Fibroblast of lung (primary cell): Measurements from ENCODE around the gene KLHL2. TPM values are rescaled to one million over a fixed set of nuclear protein-coding genes. Genes with fewer than 3 reads are reported as not detected.
"Not testable (repeated sequence)": the region's sequence is repeated elsewhere in the genome, so short reads cannot be mapped to it uniquely, and the experiment has no call there.

Source experiments
- DNase-seq, 2 donors: peaks; one replicate each; pipeline versions ENCODE4 v3.0.0 to v3.0.0-alpha.2; 2010; ENCODE audit warnings: low read depth in 2 of 2
- H2AFZ ChIP-seq: 2 replicates; pipeline ENCODE4 v1.5.1; 2012; ENCODE audit warnings: low read length, control low read depth, inconsistent platforms
- H3K27ac ChIP-seq: 2 replicates; pipeline ENCODE4 v1.5.1; 2011; ENCODE audit warnings: low read length, control low read depth; ENCODE audit not compliant: insufficient read depth
- H3K27me3 ChIP-seq: 2 replicates; pipeline ENCODE4 v1.5.1; 2011; ENCODE audit warnings: mild to moderate bottlenecking, low read length; ENCODE audit not compliant: control insufficient read depth, insufficient read depth
- H3K36me3 ChIP-seq: 2 replicates; pipeline ENCODE4 v1.5.1; 2011; ENCODE audit warnings: low read length; ENCODE audit not compliant: control insufficient read depth, insufficient read depth
- H3K4me1 ChIP-seq: 2 replicates; pipeline ENCODE4 v1.5.1; 2011; ENCODE audit warnings: low read length; ENCODE audit not compliant: control insufficient read depth, insufficient read depth; ENCODE audit errors: extremely low read depth
- H3K4me2 ChIP-seq: 2 replicates; pipeline ENCODE4 v1.5.1; 2011; ENCODE audit warnings: low read length, control low read depth; ENCODE audit not compliant: insufficient read depth; ENCODE audit errors: extremely low read depth
- H3K4me3 ChIP-seq, 4 experiments: fragments of 200-600 bp in 1 of 4; sonication (generic) in 1 of 4; replicated peaks in 1 of 4; 2 replicates each; pipeline ENCODE4 v1.5.1; 2011 to 2016; ENCODE audit warnings: low read length in 4 of 4, low read depth in 3 of 4, mild to moderate bottlenecking in 3 of 4, control low read depth in 2 of 4, inconsistent platforms in 1 of 4, mixed read lengths in 1 of 4; ENCODE audit not compliant: insufficient read depth in 1 of 4; ENCODE audit errors: control extremely low read depth in 1 of 4
- H3K79me2 ChIP-seq: 2 replicates; pipeline ENCODE4 v1.5.1; 2012; ENCODE audit warnings: mild to moderate bottlenecking, low read length, inconsistent platforms; ENCODE audit not compliant: control insufficient read depth, insufficient read depth
- H3K9ac ChIP-seq: 2 replicates; pipeline ENCODE4 v1.5.1; 2011; ENCODE audit warnings: mild to moderate bottlenecking, low read length, control low read depth; ENCODE audit not compliant: insufficient read depth
- H3K9me3 ChIP-seq: 2 replicates; pipeline ENCODE4 v1.5.1; 2012; ENCODE audit warnings: low read depth, low read length; ENCODE audit not compliant: control insufficient read depth, insufficient read depth
- H4K20me1 ChIP-seq: 2 replicates; pipeline ENCODE4 v1.5.1; 2011; ENCODE audit warnings: low read length; ENCODE audit not compliant: control insufficient read depth, insufficient read depth; ENCODE audit errors: extremely low read depth
- EZH2 ChIP-seq: IDR thresholded peaks from 2 replicates; pipeline ENCODE4 v1.5.1; 2012; ENCODE audit warnings: low read length, control low read depth, mild to moderate bottlenecking; ENCODE audit errors: missing control alignments
- polyA plus RNA-seq, 2 donors: library from polyadenylated mRNA; depleted of rRNA in 1 of 2; stranded (reverse) in 1 of 2; unstranded in 1 of 2; fragments of >200 nt; gene quantifications; 2 replicates each; pipeline ENCODE4 v1.2.1, GENCODE V29; 2011 to 2012; ENCODE audit warnings: missing spikeins in 1 of 2
- total RNA-seq: library from RNA; depleted of rRNA; stranded (reverse); fragments of >200 nt; gene quantifications from 2 replicates; pipeline ENCODE4 v1.2.1, GENCODE V29; 2014
- TF ChIP-seq, protein P1 (sequence below), 2 donors: IDR thresholded peaks in 1 of 2; conservative IDR thresholded peaks in 1 of 2; 1 replicate in 1 of 2; 2 replicates in 1 of 2; pipeline ENCODE4 v1.5.1; 2011 to 2012; ENCODE audit warnings: low read length in 2 of 2, control low read depth in 1 of 2, inconsistent platforms in 1 of 2, low read depth in 1 of 2, mild to moderate bottlenecking in 1 of 2

Gene KLHL2
- total and polyA plus RNA-seq, 2 donors (not counting 1 experiment from before 2014, with no cell fraction given): 14.5 to 26.1 TPM

DNA sequence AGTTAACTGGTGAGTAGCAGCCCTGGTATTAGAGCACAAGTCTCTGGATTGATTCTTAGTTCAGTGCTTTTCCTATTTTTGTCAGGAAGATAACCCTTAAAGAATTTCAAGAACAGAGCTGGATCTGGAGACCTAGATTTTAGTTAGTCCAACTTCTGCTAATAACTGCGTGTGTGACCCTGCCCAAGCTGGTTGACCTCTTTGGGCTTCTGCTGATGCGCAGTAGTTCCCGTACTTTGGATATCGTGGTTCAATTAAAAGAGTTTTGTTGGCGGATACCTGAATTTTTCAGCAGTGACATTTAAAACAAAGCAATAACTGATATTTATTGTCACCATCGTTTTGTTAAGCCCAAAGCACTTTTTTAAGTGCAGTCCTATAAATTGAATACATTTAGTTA lies 129.4 kb downstream of the KLHL2 start:
- H3K9ac ChIP-seq: no peak overlapping the region
- peaks cover 5% of the 10 kb centered on the region for H4K20me1 ChIP-seq
- no peak overlapping the region for H3K4me2 ChIP-seq
- no peak overlapping the region for H2AFZ ChIP-seq
- no peaks in the 10 kb centered on the region for H3K4me1 ChIP-seq
- no peak overlapping the region for H3K4me3 ChIP-seq
- H3K79me2 ChIP-seq: peaks cover 51% of the 10 kb centered on the region
- H3K27ac ChIP-seq: no peak overlapping the region
- DNase-seq: no peak
- no peaks in the 10 kb centered on the region for H3K27me3 ChIP-seq
- TF ChIP-seq, protein P1, sequence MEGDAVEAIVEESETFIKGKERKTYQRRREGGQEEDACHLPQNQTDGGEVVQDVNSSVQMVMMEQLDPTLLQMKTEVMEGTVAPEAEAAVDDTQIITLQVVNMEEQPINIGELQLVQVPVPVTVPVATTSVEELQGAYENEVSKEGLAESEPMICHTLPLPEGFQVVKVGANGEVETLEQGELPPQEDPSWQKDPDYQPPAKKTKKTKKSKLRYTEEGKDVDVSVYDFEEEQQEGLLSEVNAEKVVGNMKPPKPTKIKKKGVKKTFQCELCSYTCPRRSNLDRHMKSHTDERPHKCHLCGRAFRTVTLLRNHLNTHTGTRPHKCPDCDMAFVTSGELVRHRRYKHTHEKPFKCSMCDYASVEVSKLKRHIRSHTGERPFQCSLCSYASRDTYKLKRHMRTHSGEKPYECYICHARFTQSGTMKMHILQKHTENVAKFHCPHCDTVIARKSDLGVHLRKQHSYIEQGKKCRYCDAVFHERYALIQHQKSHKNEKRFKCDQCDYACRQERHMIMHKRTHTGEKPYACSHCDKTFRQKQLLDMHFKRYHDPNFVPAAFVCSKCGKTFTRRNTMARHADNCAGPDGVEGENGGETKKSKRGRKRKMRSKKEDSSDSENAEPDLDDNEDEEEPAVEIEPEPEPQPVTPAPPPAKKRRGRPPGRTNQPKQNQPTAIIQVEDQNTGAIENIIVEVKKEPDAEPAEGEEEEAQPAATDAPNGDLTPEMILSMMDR (conservative IDR thresholded peaks at IDR 0.05 in 1 of 2, IDR thresholded peaks at IDR 0.05 in 1 of 2; ENCODE audit: low read depth in 1 of 2, low read length in 2 of 2): no peak
- no peak for TF ChIP-seq EZH2
- no peaks in the 10 kb centered on the region for H3K9me3 ChIP-seq
- H3K36me3 ChIP-seq: peaks cover 9% of the 10 kb centered on the region

DNA sequence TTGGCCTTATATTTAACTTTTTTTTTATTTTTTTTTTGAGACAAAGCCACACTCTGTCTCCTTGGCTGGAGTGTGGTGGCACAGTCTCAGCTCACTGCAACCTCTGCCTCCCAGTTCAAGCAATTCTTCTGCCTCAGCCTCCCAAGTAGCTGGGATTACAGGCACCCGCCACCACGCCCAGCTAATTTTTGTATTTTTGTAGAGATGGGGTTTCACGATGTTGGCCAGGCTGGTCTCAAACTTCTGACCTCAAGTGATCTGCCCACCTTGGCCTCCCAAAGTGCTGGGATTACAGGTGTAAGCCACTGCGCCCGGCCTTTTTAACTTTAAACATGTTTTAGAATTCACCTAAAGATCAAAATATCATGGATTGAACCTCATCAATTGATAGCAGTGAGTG lies 135.0 kb downstream of the KLHL2 start:
- H3K27me3 ChIP-seq, H2AFZ ChIP-seq, H3K4me1 ChIP-seq, H3K9ac ChIP-seq, H3K9me3 ChIP-seq, H3K79me2 ChIP-seq, DNase-seq, H3K4me3 ChIP-seq, H3K36me3 ChIP-seq, H4K20me1 ChIP-seq, H3K27ac ChIP-seq, H3K4me2 ChIP-seq: not testable (repeated sequence)

DNA sequence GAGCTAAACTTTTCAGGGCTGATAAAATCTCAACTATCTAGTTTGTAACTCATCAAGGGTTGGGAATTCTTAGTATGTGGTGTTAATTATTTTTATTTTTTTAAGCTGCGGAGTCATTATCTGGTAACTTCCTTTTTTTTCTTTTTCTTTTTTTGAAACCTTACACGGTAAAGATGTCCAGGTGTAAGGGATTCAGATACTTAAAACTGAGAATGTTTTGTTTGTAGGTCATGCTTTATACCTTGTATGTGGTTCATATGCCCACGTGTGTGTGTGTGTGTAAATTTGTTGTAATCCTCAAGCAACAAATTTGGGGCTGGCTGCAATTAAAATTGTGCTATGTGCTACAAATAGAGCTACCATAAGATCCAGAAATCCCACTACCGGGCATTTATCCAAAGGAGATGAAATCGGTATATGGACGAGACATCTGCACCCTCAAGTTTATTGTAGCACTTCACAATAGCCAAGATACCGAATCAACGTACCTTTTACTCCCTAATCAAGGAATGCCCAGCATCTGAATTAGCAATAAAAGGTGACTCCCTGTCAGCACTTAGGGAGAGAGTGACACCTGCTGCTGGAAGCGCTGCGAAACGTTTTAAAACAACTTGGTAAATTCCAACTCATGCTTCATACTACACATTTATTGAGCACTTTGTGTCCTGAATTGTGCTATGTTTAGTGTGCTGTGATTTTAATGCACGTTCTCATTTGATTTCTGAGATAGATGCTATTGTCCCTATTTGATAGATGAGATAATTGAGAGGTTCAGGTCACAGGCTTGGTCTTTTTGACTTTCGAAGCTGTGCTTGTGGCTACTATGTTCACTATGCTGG lies 136.2 kb downstream of the KLHL2 start:
- no peak overlapping the region for H3K4me2 ChIP-seq
- no peaks in the 10 kb centered on the region for H3K4me1 ChIP-seq
- peaks cover 6% of the 10 kb centered on the region for H3K36me3 ChIP-seq
- TF ChIP-seq EZH2: no peak
- TF ChIP-seq, protein P1 (conservative IDR thresholded peaks at IDR 0.05 in 1 of 2, IDR thresholded peaks at IDR 0.05 in 1 of 2; ENCODE audit: low read depth in 1 of 2, low read length in 2 of 2): peak in 1 of 2 donors; percentile 17
- H3K9ac ChIP-seq: no peak overlapping the region
- no peak overlapping the region for H3K27ac ChIP-seq
- no peaks in the 10 kb centered on the region for H3K27me3 ChIP-seq
- no peak overlapping the region for H3K4me3 ChIP-seq
- no peak overlapping the region for H2AFZ ChIP-seq
- no peaks in the 10 kb centered on the region for H4K20me1 ChIP-seq
- DNase-seq: no peak
- no peaks in the 10 kb centered on the region for H3K9me3 ChIP-seq
- H3K79me2 ChIP-seq: no peaks in the 10 kb centered on the region
